ENCODE measurements around the gene EVA1C. TPM values are rescaled to one million over a fixed set of nuclear protein-coding genes. Genes with fewer than 3 reads are reported as not detected.

EVA1C gene
- total RNA-seq, 4 donors from 2014 or later = 57.4 to 108 (median 66.7) TPM

DNA sequence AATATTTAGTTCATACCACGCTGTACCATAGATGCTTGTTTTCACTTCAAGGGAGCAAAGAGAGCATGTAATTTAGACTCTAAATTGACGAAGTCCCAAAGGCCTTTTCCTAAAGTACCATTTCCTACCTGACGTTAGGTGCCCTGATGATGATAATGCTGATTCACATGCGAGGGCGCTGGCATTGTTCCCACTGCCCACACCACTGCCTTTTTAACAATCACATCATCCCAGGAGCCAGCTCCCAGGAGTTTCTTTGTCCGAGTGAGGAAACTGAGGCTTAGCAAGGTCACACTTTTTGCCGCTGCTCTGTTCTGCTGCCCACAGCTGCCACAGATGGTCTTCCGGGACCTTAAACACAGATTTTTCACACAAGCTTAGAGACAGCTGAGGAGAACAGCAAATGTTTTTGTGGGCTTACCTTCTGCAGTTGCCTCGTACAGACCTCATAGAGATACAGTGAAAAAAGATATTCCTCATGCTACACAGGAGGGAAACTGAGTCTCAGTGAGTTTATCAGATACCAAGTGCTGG is 69.4 kb downstream of the EVA1C start:
- WGBS, 2 donors = 86 to 89% methylated on average over 9 of the region's 9 CpGs

DNA sequence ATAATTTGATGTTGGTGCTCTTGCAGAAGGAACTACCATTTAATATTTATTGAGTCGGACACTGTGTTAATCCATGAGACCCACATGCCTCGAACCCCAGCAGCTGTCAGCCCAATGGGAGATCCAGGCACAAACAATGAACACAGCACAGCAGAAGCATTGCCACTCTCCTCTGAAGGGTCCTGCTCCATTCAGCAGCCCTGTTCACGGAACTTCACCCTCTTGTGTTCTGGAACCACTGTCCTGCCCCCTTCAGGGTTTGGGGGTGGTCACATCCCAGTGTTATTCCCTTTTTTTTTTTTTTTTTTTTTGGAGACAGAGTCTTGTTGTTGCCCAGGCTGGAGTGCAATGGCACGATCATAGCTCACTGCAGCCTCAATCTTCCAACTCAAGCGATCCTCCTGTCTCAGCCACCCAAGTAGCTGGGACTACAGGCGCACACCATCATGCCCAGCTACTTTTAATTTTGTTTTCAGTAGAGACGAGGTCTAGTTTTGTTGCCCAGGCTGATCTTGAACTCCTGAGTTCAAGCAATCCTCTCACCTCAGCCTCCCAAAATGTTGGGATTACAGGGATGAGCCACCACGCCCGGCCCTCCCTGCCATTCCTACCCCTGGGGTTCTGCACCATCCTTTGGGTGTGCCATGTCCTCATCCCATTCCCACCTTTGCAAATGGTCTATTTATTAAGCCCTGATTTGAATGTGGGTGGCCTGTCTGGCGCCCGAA is 70.2 kb downstream of the EVA1C start:
- no peak overlapping the region for H3K4me3 ChIP-seq (ENCODE audit: low read depth, poor library complexity, severe bottlenecking)
- peak in 1 of 2 donors; percentile 72 for DNase-seq (ENCODE audit: low spot score in 2 of 2)
- WGBS, 2 donors = 67 to 74% methylated on average over 11 of the region's 11 CpGs
- TF ChIP-seq, protein P1, sequence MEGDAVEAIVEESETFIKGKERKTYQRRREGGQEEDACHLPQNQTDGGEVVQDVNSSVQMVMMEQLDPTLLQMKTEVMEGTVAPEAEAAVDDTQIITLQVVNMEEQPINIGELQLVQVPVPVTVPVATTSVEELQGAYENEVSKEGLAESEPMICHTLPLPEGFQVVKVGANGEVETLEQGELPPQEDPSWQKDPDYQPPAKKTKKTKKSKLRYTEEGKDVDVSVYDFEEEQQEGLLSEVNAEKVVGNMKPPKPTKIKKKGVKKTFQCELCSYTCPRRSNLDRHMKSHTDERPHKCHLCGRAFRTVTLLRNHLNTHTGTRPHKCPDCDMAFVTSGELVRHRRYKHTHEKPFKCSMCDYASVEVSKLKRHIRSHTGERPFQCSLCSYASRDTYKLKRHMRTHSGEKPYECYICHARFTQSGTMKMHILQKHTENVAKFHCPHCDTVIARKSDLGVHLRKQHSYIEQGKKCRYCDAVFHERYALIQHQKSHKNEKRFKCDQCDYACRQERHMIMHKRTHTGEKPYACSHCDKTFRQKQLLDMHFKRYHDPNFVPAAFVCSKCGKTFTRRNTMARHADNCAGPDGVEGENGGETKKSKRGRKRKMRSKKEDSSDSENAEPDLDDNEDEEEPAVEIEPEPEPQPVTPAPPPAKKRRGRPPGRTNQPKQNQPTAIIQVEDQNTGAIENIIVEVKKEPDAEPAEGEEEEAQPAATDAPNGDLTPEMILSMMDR (IDR thresholded peaks at IDR 0.05) = no peak
- TF ChIP-seq POLR2A (IDR thresholded peaks at IDR 0.05) = no peak
- intact Hi-C loops (cut with DNase I; ENCODE audit: low total_unique reads) = no loop called here

More for the DNA sequence above, 69.4 kb downstream of the EVA1C start:
- no peak overlapping the region for H3K4me3 ChIP-seq (ENCODE audit: low read depth, poor library complexity, severe bottlenecking)
- peak in 1 of 2 donors; percentile 80 for DNase-seq (ENCODE audit: low spot score in 2 of 2)
- TF ChIP-seq POLR2A (IDR thresholded peaks at IDR 0.05) = no peak
- intact Hi-C loops (cut with DNase I; ENCODE audit: low total_unique reads) = no loop called here

DNA sequence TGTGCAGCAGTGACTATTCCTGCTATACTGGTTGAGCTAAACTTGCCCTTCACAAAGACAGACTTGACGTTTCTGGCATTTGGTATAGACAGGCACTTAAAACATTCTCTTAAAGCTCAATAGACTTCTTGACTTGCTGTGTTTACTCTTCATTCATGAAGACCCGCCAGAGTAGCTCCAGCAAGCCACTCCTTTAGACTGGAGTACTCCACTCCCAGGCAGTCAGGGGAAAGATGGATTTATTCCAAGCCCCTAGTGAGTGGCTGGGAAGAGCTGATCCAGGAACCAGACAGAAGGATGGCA is 70.7 kb downstream of the EVA1C start:
- intact Hi-C loops (cut with DNase I; ENCODE audit: low total_unique reads) = no loop called here
- no peak overlapping the region for H3K4me3 ChIP-seq (ENCODE audit: low read depth, poor library complexity, severe bottlenecking)
- peak in 1 of 2 donors; percentile 50 for DNase-seq (ENCODE audit: low spot score in 2 of 2)
- WGBS, 2 donors = 37 to 46% methylated on average over 2 of the region's 2 CpGs
- TF ChIP-seq, protein P1 (IDR thresholded peaks at IDR 0.05) = no peak
- no peak for TF ChIP-seq POLR2A (IDR thresholded peaks at IDR 0.05)

DNA sequence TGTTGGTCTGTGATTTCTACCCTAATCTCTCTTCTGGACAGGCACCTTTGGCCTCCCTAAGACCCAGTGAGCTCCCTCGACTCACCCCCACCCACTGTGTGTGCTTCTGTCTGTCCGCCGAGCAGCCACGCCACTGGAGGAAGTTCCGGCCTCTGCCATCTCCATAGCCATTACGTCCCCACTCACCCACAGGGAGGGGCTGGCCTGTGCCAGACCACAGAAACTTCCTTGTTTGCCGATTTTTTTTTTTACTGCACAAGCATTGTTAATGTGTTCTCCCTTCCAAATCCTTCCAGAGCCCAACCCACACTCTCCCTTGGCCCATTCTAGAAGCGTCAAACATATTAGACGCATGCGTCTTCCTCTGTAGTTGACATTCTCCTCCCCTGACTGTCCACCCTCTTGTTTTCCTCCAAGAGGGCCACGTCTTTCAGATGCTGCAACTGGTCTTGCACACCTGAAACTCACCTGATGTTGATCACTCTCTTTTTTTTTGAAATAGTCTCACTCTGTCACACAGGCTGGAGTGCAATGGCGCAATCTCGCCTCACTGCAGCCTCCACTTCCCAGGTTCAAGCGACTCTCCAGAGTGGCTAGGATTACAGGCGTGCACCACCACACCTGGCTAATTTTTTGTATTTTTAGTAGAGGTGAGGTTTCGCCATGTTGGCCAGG is 72.3 kb downstream of the EVA1C start:
- DNase-seq (ENCODE audit: low spot score in 2 of 2) = peak; percentile 29 to 85
- intact Hi-C loops (cut with DNase I; ENCODE audit: low total_unique reads) = no loop called here
- TF ChIP-seq POLR2A (IDR thresholded peaks at IDR 0.05) = no peak
- TF ChIP-seq, protein P1 (IDR thresholded peaks at IDR 0.05) = no peak
- H3K4me3 ChIP-seq (ENCODE audit: low read depth, poor library complexity, severe bottlenecking) = no peak overlapping the region
- 80 to 87% methylated on average over 16 of the region's 16 CpGs for WGBS, 2 donors

DNA sequence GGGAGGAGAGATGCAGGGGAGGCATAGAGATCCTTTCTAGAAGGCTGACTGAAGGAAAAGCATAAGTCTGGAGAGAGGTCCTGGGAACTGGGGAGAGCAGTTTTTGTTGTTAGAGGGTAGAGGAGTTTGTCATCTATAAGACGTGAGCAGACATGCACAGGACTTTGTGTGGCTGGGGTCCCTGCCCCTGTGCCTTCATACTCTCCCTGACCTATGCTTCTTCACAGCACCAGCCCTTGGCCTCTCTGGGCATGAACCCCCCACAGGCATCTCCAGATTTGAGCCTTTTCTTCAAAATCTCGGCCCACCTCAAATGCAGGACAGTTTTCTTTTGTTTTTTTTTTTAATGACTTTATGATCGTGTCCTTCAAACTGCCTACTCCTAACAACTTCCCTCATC is 79.9 kb downstream of the EVA1C start:
- DNase-seq (ENCODE audit: low spot score in 2 of 2) = peak in 1 of 2 donors; percentile 59
- H3K4me3 ChIP-seq (ENCODE audit: low read depth, poor library complexity, severe bottlenecking) = no peak overlapping the region
- intact Hi-C loops (cut with DNase I; ENCODE audit: low total_unique reads) = no loop called here
- 85 to 87% methylated on average over 3 of the region's 3 CpGs for WGBS, 2 donors
- TF ChIP-seq, protein P1 (IDR thresholded peaks at IDR 0.05) = no peak
- no peak for TF ChIP-seq POLR2A (IDR thresholded peaks at IDR 0.05)

DNA sequence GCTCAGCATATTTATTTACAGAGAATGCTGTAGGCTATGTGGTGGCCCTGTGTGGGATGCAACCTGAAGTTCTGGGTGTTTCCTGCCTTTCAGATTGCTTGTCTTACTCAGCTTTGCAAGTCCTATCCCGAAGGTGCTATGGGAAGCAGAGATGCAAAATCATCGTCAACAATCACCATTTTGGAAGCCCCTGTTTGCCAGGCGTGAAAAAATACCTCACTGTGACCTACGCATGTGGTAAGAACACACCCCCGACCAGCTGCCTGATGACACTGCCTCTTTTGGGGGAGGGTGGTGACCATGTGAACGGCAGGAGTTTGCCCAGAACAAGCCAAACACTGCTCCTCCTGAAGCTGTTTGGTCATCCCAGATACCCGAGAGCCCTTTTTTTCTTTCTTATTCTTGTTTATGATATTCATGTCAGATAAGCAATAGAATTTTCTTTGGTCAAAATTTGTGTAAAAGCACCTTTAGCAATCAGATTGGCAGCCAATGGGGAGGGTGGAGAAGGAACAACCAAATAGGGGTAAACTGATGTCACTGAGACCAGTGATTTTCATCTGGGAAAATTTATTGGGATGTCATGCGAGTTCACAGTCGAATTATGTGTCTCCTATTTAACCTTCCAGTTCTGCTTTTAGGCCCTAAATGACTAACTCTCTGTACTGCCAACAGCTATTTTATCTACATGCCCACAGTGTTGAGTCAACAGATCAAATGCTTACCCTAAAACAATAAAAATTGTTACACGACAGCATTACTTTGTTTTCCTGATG is 82.6 kb downstream of the EVA1C start:
- DNase-seq (ENCODE audit: low spot score in 2 of 2) = peak in 1 of 2 donors; percentile 25
- no peak overlapping the region for H3K4me3 ChIP-seq (ENCODE audit: low read depth, poor library complexity, severe bottlenecking)
- TF ChIP-seq, protein P1 (IDR thresholded peaks at IDR 0.05) = no peak
- no peak for TF ChIP-seq POLR2A (IDR thresholded peaks at IDR 0.05)
- intact Hi-C loops (cut with DNase I; ENCODE audit: low total_unique reads) = loop anchor here (5.0 kb wide), 1 partner anchor 48 kb away; no protein-coding TSS in a partner anchor
- 62 to 71% methylated on average over 10 of the region's 10 CpGs for WGBS, 2 donors

All from lower leg skin (tissue), 4 donors.